ENCODE measurements around the gene BLOC1S6. TPM values are rescaled to one million over a fixed set of nuclear protein-coding genes. Genes with fewer than 3 reads are reported as not detected.

Gene BLOC1S6
- total RNA-seq, 1 donor from 2014 or later = 50.2 TPM

GRCh38 chr15:45635763-45636292 lies 48.6 kb downstream of the BLOC1S6 start:
- H3K4me1 Mint-ChIP-seq (ENCODE audit: low read depth) = peaks cover 52% of the 10 kb centered on the region
- intact Hi-C loops (cut with micrococcal nuclease) = loop anchor here (2.0 kb wide), 1 partner anchor 29 kb away; no protein-coding TSS in a partner anchor
- peaks cover 6% of the 10 kb centered on the region for H3K27me3 Mint-ChIP-seq (ENCODE audit: low read depth)
- peaks cover 46% of the 10 kb centered on the region for H3K36me3 Mint-ChIP-seq (ENCODE audit: low read depth)
- peak overlapping the region; percentile 89 for H3K27ac Mint-ChIP-seq
- no peaks in the 10 kb centered on the region for H3K9me3 Mint-ChIP-seq
- peak overlapping the region; percentile 98 for H3K4me3 Mint-ChIP-seq (ENCODE audit: low read depth)
- no peak for DNase-seq (ENCODE audit: low spot score)

DNA sequence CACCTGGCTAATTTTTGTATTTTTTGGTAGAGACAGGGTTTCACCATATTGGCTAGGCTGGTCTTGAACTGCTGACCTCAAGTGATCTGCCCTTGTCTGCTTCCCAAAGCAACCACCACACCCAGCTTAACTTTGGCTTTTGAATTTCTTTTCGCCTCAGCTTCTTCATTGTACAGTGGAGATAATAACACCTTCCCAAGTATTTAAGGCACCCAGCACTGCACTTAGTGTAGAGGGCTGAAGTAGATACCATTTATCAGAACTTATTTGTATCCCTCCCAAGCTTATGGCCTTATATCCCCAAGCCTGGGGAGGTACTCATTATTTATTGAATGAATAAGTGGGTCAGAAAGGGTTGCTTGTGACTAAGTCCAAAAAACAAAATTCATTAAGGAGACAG lies 50.0 kb downstream of the BLOC1S6 start:
- H3K36me3 Mint-ChIP-seq (ENCODE audit: low read depth) = peaks cover 52% of the 10 kb centered on the region
- intact Hi-C loops (cut with micrococcal nuclease) = loop anchor here (1.0 to 2.0 kb wide), 4 partner anchors 8 to 437 kb away; no protein-coding TSS in a partner anchor

GRCh38 chr15:45637552-45638033 lies 50.4 kb downstream of the BLOC1S6 start:
- Mint-ChIP-seq H3K27me3 (ENCODE audit: low read depth) (no peaks in the 10 kb centered on the region), H3K36me3 (ENCODE audit: low read depth) (peaks cover 55% of the 10 kb centered on the region), H3K4me1 (ENCODE audit: low read depth) (peaks cover 65% of the 10 kb centered on the region), H3K9me3 (no peaks in the 10 kb centered on the region), H3K27ac (peak overlapping the region; percentile 95), H3K4me3 (ENCODE audit: low read depth) (peak overlapping the region; percentile 79)
- peak; percentile 47 for DNase-seq (ENCODE audit: low spot score)
- intact Hi-C loops (cut with micrococcal nuclease) = loop anchor here (1.0 to 2.0 kb wide), 4 partner anchors 8 to 437 kb away; no protein-coding TSS in a partner anchor

More for the DNA sequence above, 50.0 kb downstream of the BLOC1S6 start:
- Mint-ChIP-seq H3K4me1 (ENCODE audit: low read depth) (peaks cover 61% of the 10 kb centered on the region), H3K9me3 (no peaks in the 10 kb centered on the region), H3K27ac (peak overlapping the region; percentile 95), H3K4me3 (ENCODE audit: low read depth) (peak overlapping the region; percentile 79), H3K27me3 (ENCODE audit: low read depth) (no peaks in the 10 kb centered on the region)
- no peak for DNase-seq (ENCODE audit: low spot score)

DNA sequence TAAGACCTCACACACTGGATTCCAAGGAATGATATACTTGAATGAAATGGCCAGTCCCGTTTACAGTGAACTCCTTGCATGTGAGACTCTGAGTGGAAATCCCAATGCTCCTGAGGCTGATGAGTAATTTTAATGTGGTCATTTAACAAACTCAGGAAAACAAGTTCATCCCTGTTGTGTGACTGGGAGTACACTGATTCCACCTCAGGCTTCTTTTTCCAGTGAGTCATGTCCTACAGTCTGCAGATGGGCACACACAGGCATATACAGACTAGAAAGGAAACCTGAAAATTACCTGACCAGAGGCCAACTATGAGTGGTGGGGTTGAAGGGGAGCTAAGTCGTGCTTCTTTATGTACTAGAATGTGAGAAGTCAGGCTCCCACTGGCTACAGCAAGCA lies 53.4 kb downstream of the BLOC1S6 start:
- no peak for DNase-seq (ENCODE audit: low spot score)
- peaks cover 69% of the 10 kb centered on the region for H3K36me3 Mint-ChIP-seq (ENCODE audit: low read depth)
- intact Hi-C loops (cut with micrococcal nuclease) = no loop called here
- H3K4me1 Mint-ChIP-seq (ENCODE audit: low read depth) = peaks cover 83% of the 10 kb centered on the region
- H3K9me3 Mint-ChIP-seq = no peaks in the 10 kb centered on the region
- H3K4me3 Mint-ChIP-seq (ENCODE audit: low read depth) = no peak overlapping the region
- peak overlapping the region; percentile 34 for H3K27ac Mint-ChIP-seq
- H3K27me3 Mint-ChIP-seq (ENCODE audit: low read depth) = no peaks in the 10 kb centered on the region

- H3K36me3 Mint-ChIP-seq (ENCODE audit: low read depth) = peaks cover 70% of the 10 kb centered on the region
These were observed 54.2 kb downstream of the BLOC1S6 start for GRCh38 chr15:45641374-45641781.

GRCh38 chr15:45641999-45642932 lies 55.1 kb downstream of the BLOC1S6 start:
- Mint-ChIP-seq H3K27ac (peak overlapping the region; percentile 51), H3K4me3 (ENCODE audit: low read depth) (no peak overlapping the region), H3K36me3 (ENCODE audit: low read depth) (peaks cover 67% of the 10 kb centered on the region), H3K27me3 (ENCODE audit: low read depth) (no peaks in the 10 kb centered on the region), H3K9me3 (no peaks in the 10 kb centered on the region), H3K4me1 (ENCODE audit: low read depth) (peaks cover 84% of the 10 kb centered on the region)
- intact Hi-C loops (cut with micrococcal nuclease) = no loop called here
- no peak for DNase-seq (ENCODE audit: low spot score)

More at GRCh38 chr15:45641374-45641781, 54.2 kb downstream of the BLOC1S6 start:
- intact Hi-C loops (cut with micrococcal nuclease) = no loop called here
- Mint-ChIP-seq H3K4me3 (ENCODE audit: low read depth) (no peak overlapping the region), H3K27me3 (ENCODE audit: low read depth) (no peaks in the 10 kb centered on the region), H3K9me3 (no peaks in the 10 kb centered on the region), H3K4me1 (ENCODE audit: low read depth) (peaks cover 87% of the 10 kb centered on the region), H3K27ac (no peak overlapping the region)
- DNase-seq (ENCODE audit: low spot score) = no peak

GRCh38 chr15:45644437-45644836 lies 57.3 kb downstream of the BLOC1S6 start:
- Mint-ChIP-seq H3K27me3 (ENCODE audit: low read depth) (no peaks in the 10 kb centered on the region), H3K36me3 (ENCODE audit: low read depth) (peaks cover 54% of the 10 kb centered on the region), H3K27ac (peak overlapping the region; percentile 56), H3K4me1 (ENCODE audit: low read depth) (peaks cover 73% of the 10 kb centered on the region), H3K9me3 (no peaks in the 10 kb centered on the region), H3K4me3 (ENCODE audit: low read depth) (no peak overlapping the region)
- DNase-seq (ENCODE audit: low spot score) = no peak
- intact Hi-C loops (cut with micrococcal nuclease) = no loop called here

- Mint-ChIP-seq H3K4me1 (ENCODE audit: low read depth) (peaks cover 71% of the 10 kb centered on the region), H3K27me3 (ENCODE audit: low read depth) (no peaks in the 10 kb centered on the region), H3K27ac (peak overlapping the region; percentile 56), H3K36me3 (ENCODE audit: low read depth) (peaks cover 52% of the 10 kb centered on the region), H3K9me3 (peaks cover 2% of the 10 kb centered on the region), H3K4me3 (ENCODE audit: low read depth) (peak overlapping the region; percentile 35)
- no peak for DNase-seq (ENCODE audit: low spot score)
- intact Hi-C loops (cut with micrococcal nuclease) = loop anchor here (1.0 kb wide), 1 partner anchor 8 kb away; no protein-coding TSS in a partner anchor
These were observed 58.1 kb downstream of the BLOC1S6 start for GRCh38 chr15:45645026-45645980.

DNA sequence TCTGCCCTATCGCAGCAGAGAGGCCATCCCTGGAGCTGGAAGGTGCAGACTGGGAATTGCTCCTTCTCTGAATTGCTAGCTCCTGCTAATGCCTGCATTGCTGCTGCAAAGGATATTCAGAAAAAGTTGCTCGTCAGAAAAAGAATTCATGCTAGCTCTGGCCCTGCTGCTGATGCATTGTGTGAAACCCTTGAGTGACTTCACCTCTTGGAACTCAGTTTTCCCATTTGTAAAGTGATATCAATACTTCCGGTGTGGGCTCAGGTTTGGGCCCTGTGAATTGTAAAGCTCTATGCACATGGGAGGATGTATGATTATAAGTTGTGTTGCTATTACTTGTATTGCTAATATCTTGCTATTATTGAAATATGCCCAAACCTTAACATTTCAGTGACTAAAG lies 59.0 kb downstream of the BLOC1S6 start:
- H3K36me3 Mint-ChIP-seq (ENCODE audit: low read depth) = peaks cover 52% of the 10 kb centered on the region
- peak overlapping the region; percentile 56 for H3K27ac Mint-ChIP-seq
- no peak overlapping the region for H3K4me3 Mint-ChIP-seq (ENCODE audit: low read depth)
- no peak for DNase-seq (ENCODE audit: low spot score)
- H3K9me3 Mint-ChIP-seq = peaks cover 3% of the 10 kb centered on the region
- intact Hi-C loops (cut with micrococcal nuclease) = no loop called here
- peaks cover 63% of the 10 kb centered on the region for H3K4me1 Mint-ChIP-seq (ENCODE audit: low read depth)
- no peaks in the 10 kb centered on the region for H3K27me3 Mint-ChIP-seq (ENCODE audit: low read depth)

GRCh38 chr15:45647828-45648227 lies 60.6 kb downstream of the BLOC1S6 start:
- no peaks in the 10 kb centered on the region for H3K27me3 Mint-ChIP-seq (ENCODE audit: low read depth)
- intact Hi-C loops (cut with micrococcal nuclease) = no loop called here
- H3K36me3 Mint-ChIP-seq (ENCODE audit: low read depth) = peaks cover 48% of the 10 kb centered on the region
- no peak overlapping the region for H3K4me3 Mint-ChIP-seq (ENCODE audit: low read depth)
- peaks cover 3% of the 10 kb centered on the region for H3K9me3 Mint-ChIP-seq
- no peak overlapping the region for H3K27ac Mint-ChIP-seq
- DNase-seq (ENCODE audit: low spot score) = no peak
- H3K4me1 Mint-ChIP-seq (ENCODE audit: low read depth) = peaks cover 56% of the 10 kb centered on the region

DNA sequence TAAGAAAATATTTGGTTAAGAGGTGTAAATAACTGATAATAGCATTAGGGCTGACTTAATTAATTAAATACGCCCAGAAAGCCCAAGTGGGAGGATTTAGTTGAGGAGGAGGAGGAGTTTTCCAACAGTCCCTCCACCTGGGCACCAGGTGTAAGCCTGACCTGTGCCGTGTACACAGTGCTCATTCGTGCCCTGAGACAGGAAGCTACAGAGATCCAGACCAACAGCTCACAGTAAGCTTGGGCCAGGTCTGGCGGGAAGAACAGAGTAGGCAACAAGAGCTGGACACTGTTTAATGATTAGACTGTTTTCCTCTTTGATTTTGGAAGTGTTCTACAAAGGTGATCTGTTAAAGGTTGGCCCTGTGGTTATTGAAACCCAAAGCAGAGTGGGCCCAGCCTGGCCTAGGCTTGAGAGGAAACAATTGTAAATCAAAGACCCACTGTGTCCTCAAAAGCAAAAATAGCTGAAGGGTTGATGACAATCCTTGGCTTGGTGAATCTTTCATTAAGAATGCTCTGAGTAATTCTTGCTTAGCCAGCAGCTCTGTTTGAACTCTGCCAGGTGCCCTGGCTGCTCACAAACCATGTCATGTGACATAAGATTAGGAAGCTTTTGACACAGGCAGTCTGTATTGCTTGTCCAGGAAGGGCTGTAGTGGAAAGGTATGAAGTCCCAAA lies 61.5 kb downstream of the BLOC1S6 start:
- H3K4me3 Mint-ChIP-seq (ENCODE audit: low read depth) = no peak overlapping the region
- intact Hi-C loops (cut with micrococcal nuclease) = no loop called here
- no peaks in the 10 kb centered on the region for H3K27me3 Mint-ChIP-seq (ENCODE audit: low read depth)
- H3K9me3 Mint-ChIP-seq = peaks cover 3% of the 10 kb centered on the region
- peaks cover 59% of the 10 kb centered on the region for H3K4me1 Mint-ChIP-seq (ENCODE audit: low read depth)
- DNase-seq (ENCODE audit: low spot score) = no peak
- H3K27ac Mint-ChIP-seq = peak overlapping the region; percentile 71
- H3K36me3 Mint-ChIP-seq (ENCODE audit: low read depth) = peaks cover 45% of the 10 kb centered on the region

All from activated T-helper 2 cell treated with anti-CD3 and anti-CD28 coated beads, Interferon-gamma antibody, Interleukin-2, Interleukin-4, amounts not matched to agents 10 μg/mL and 5 μg/mL and 100 μg/mL, durations not matched to agents 14 hours and 24 hours and 36 hours (primary cell).